GM23248 (cell line): ENCODE measurements around the gene PTPRT. TPM values are rescaled to one million over a fixed set of nuclear protein-coding genes. Genes with fewer than 3 reads are reported as not detected.

ENCODE experiments used
- DNase-seq: peaks from one replicate; pipeline ENCODE4 v3.0.0-alpha.2; 2015
- H2AFZ ChIP-seq: fragments of 200-600 bp; sonication (generic); 2 replicates; pipeline ENCODE4 v1.6.1; 2016; ENCODE audit warnings: antibody characterized with exemption
- H3F3A ChIP-seq: fragments of 200-600 bp; sonication (generic); 2 replicates; pipeline ENCODE4 v1.6.1; 2016; ENCODE audit warnings: mild to moderate bottlenecking, antibody characterized with exemption, mixed run types; ENCODE audit not compliant: insufficient read depth
- H3K27ac ChIP-seq: fragments of 200-600 bp; sonication (generic); 2 replicates; pipeline ENCODE4 v1.5.1; 2016; ENCODE audit warnings: mild to moderate bottlenecking
- H3K27me3 ChIP-seq: fragments of 200-600 bp; sonication (generic); replicated peaks from 2 replicates; pipeline ENCODE4 v1.6.1; 2016; ENCODE audit warnings: mild to moderate bottlenecking; ENCODE audit not compliant: insufficient read depth
- H3K36me3 ChIP-seq: fragments of 200-600 bp; sonication (generic); 2 replicates; pipeline ENCODE4 v1.6.1; 2016; ENCODE audit warnings: low read depth, mild to moderate bottlenecking
- H3K4me1 ChIP-seq: fragments of 200-600 bp; sonication (generic); 2 replicates; pipeline ENCODE4 v1.6.1; 2016; ENCODE audit warnings: mild to moderate bottlenecking; ENCODE audit not compliant: insufficient read depth
- H3K4me2 ChIP-seq: fragments of 200-600 bp; sonication (generic); one replicate; pipeline ENCODE4 v1.6.1; 2016; ENCODE audit warnings: mild to moderate bottlenecking; ENCODE audit not compliant: unreplicated experiment
- H3K4me3 ChIP-seq: fragments of 200-600 bp; sonication (generic); 2 replicates; pipeline ENCODE4 v1.5.1; 2016; ENCODE audit warnings: mild to moderate bottlenecking
- H3K79me2 ChIP-seq: fragments of 200-600 bp; sonication (generic); 2 replicates; pipeline ENCODE4 v1.6.1; 2016; ENCODE audit warnings: mild to moderate bottlenecking; ENCODE audit not compliant: insufficient read depth
- H3K9ac ChIP-seq: fragments of 200-600 bp; sonication (generic); 2 replicates; pipeline ENCODE4 v1.6.1; 2016; ENCODE audit warnings: mild to moderate bottlenecking
- H3K9me2 ChIP-seq: fragments of 200-600 bp; sonication (generic); 2 replicates; pipeline ENCODE4 v1.6.1; 2016; ENCODE audit warnings: mixed run types, mild to moderate bottlenecking, moderate library complexity; ENCODE audit not compliant: insufficient read depth
- H3K9me3 ChIP-seq: fragments of 200-600 bp; sonication (generic); one replicate; pipeline ENCODE4 v1.6.1; 2017; ENCODE audit warnings: low read depth
- H4K20me1 ChIP-seq: fragments of 200-600 bp; sonication (generic); 2 replicates; pipeline ENCODE4 v1.6.0; 2016; ENCODE audit not compliant: insufficient read depth
- EZH2 ChIP-seq: fragments of 200-600 bp; sonication (generic); IDR thresholded peaks from 2 replicates; pipeline ENCODE4 v1.6.1; 2018; ENCODE audit warnings: antibody characterized with exemption, mild to moderate bottlenecking; ENCODE audit not compliant: insufficient read depth, poor library complexity, severe bottlenecking
- EZH2phosphoT487 ChIP-seq: fragments of 200-600 bp; sonication (generic); IDR thresholded peaks from 2 replicates; pipeline ENCODE4 v1.6.1; 2018; ENCODE audit warnings: antibody characterized with exemption, moderate library complexity, mild to moderate bottlenecking, low read depth; ENCODE audit not compliant: insufficient read depth
- WGBS, 2 experiments: methylation state at CpG; one replicate each; pipeline ENCODE4 v1.1.6; 2015 to 2017; ENCODE audit warnings: low lambda C conversion rate in 2 of 2, low coverage in 1 of 2; ENCODE audit errors: missing lambda C conversion rate in 2 of 2; 5-methylcytosine and 5-hydroxymethylcytosine counted together
- in situ Hi-C: fragments of 300-500 bp; cut with MboI; formaldehyde crosslinking; loops from 2 replicates; pipeline ENCODE4 v1.15.0; 2020
- polyA plus RNA-seq: library from polyadenylated mRNA; unstranded; fragments of >200 nt; fragmentation: Nextera tagmentation; extraction: Ambion mirVana; gene quantifications from 2 replicates; pipeline ENCODE4 v1.2.1, GENCODE V29; 2016
- total RNA-seq: library from RNA; depleted of rRNA; stranded (reverse); fragments of >200 nt; shearing (Covaris generic); gene quantifications from 2 replicates; pipeline ENCODE4 v1.2.3, GENCODE V29; 2014

Gene PTPRT
- total and polyA plus RNA-seq, 2 experiments from 2014 or later, result not detected

DNA sequence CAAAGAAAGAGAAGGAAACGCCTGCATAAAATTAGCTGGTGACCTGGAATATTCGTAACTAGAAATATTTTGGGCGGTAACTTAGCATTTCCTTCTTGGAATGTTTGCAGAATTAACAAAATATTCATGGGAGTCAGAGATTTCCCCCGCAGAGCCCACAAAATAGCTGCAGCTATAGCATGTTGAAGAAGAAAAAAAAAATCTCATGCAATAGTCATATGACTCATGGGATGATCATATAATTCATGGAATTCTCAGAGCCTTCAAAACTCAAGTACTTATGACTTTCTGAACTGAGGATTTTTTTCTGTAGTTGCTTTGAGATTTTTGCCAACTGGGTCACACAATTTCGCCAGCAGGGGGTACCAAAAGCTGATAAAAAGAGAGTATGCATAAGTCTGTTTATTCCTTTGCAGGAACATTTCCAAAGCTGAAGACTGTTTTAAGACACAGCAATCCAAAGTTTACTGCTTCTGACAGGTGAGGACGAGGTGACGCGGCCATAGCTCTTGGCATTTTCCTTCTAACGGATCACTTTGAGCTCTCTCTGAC, 985.5 kb downstream of the PTPRT start:
- Histone ChIP-seq H3K27ac (no peak overlapping the region), H3K79me2 (no peaks in the 10 kb centered on the region), H3K4me2 (no peak overlapping the region), H4K20me1 (no peaks in the 10 kb centered on the region), H3K9me3 (no peaks in the 10 kb centered on the region), H3K27me3 (no peaks in the 10 kb centered on the region), H3K4me1 (no peaks in the 10 kb centered on the region), H3K36me3 (no peaks in the 10 kb centered on the region), H3K9me2 (no peaks in the 10 kb centered on the region), H3K9ac (no peak overlapping the region), H3F3A (no peaks in the 10 kb centered on the region), H2AFZ (no peak overlapping the region), H3K4me3 (no peak overlapping the region)
- no peak for TF ChIP-seq EZH2phosphoT487
- TF ChIP-seq EZH2, result no peak
- in situ Hi-C loops, result no loop called here
- 20 to 26% methylated on average over 9 of the region's 9 CpGs for WGBS, 2 experiments
- DNase-seq, result no peak

DNA sequence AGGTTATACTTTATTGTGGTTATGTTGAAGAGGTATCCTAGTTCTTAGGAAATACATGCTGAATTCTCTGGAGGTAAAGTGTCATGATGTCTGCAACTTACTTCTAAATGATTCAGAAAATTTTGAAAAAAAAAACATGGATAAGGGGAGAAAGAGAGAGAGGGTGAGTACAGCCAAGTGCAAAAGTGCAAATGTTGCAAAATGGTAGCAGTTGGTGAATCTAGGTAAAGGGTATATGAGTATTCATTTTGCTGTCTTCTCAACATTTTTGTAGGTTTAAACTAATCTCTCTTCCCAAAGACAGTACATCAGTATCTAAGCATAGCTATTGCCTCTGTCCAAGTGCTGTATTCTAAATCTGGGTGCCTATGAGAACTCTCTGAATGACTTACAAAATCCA, 992.1 kb downstream of the PTPRT start:
- in situ Hi-C loops, result no loop called here
- no peaks in the 10 kb centered on the region for H3K9me3 ChIP-seq
- H3K4me2 ChIP-seq, result no peak overlapping the region

DNA sequence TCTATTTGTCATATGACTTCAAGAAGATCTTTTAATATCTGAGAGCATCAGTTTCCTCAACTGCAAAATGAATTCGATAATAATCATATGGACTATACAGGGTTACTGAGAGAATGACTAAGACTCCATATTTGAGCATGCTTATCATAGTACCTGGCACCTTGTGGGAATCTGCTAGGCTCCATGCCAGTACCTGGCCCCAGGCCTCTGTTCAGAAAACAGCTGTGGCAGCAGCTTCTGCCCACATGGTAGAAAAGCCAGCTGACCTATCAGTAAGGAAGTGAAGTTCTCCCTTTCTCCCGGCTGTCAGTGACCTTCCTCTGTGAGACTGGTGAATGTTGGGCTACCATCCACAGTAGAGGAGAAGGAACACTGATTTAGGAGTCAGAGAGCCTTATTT, 996.6 kb downstream of the PTPRT start:
- Histone ChIP-seq H3K36me3 (no peaks in the 10 kb centered on the region), H3K79me2 (no peaks in the 10 kb centered on the region), H3F3A (no peaks in the 10 kb centered on the region), H2AFZ (no peak overlapping the region), H3K27me3 (no peaks in the 10 kb centered on the region), H3K9me3 (no peaks in the 10 kb centered on the region), H3K9ac (no peak overlapping the region), H3K4me1 (no peaks in the 10 kb centered on the region), H4K20me1 (no peaks in the 10 kb centered on the region), H3K27ac (no peak overlapping the region), H3K4me3 (no peak overlapping the region), H3K9me2 (no peaks in the 10 kb centered on the region), H3K4me2 (no peak overlapping the region)
- in situ Hi-C loops, result no loop called here
- TF ChIP-seq EZH2 (no peak), EZH2phosphoT487 (no peak)
- DNase-seq, result no peak
- WGBS, 2 experiments, result 18 to 20% methylated on average over 2 of the region's 2 CpGs

More for the DNA sequence above, 992.1 kb downstream of the PTPRT start:
- H3K4me3 ChIP-seq, result no peak overlapping the region
- no peak overlapping the region for H3K27ac ChIP-seq
- no peaks in the 10 kb centered on the region for H3F3A ChIP-seq
- H4K20me1 ChIP-seq, result no peaks in the 10 kb centered on the region
- TF ChIP-seq EZH2, result no peak
- TF ChIP-seq EZH2phosphoT487, result no peak
- no peak overlapping the region for H2AFZ ChIP-seq
- no peaks in the 10 kb centered on the region for H3K36me3 ChIP-seq
- H3K27me3 ChIP-seq, result no peaks in the 10 kb centered on the region
- no peak overlapping the region for H3K9ac ChIP-seq
- DNase-seq, result no peak
- H3K79me2 ChIP-seq, result no peaks in the 10 kb centered on the region
- no peaks in the 10 kb centered on the region for H3K4me1 ChIP-seq
- H3K9me2 ChIP-seq, result no peaks in the 10 kb centered on the region

DNA sequence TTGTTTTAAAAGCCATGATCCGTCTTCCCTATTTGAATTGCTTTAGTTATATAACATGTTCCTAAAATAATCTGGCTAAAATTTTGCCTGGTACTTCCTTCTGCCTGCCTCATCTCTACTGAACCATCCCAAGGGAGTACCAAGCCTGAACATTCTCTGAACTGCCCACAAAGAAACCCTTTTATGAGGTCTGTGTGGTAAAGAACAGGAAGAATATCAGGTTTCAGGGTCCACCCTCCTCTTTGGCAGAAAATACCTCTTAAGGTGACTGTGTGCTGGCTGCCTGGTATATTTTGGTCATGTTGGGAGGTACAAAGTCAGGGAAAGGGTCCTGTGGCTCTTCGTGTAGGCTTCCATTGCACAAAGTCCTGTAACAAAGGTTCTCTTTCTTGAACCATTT, 997.4 kb downstream of the PTPRT start:
- Histone ChIP-seq H2AFZ (no peak overlapping the region), H3K79me2 (no peaks in the 10 kb centered on the region), H3K4me3 (no peak overlapping the region), H3K9me3 (no peaks in the 10 kb centered on the region), H3K9me2 (no peaks in the 10 kb centered on the region), H3K4me1 (no peaks in the 10 kb centered on the region), H3K27me3 (no peaks in the 10 kb centered on the region), H3K4me2 (no peak overlapping the region), H3F3A (no peaks in the 10 kb centered on the region), H3K9ac (no peak overlapping the region), H4K20me1 (no peaks in the 10 kb centered on the region), H3K36me3 (no peaks in the 10 kb centered on the region), H3K27ac (no peak overlapping the region)
- 3 to 17% methylated on average over 2 of the region's 2 CpGs for WGBS, 2 experiments
- DNase-seq, result no peak
- no peak for TF ChIP-seq EZH2phosphoT487
- TF ChIP-seq EZH2, result no peak
- in situ Hi-C loops, result no loop called here

DNA sequence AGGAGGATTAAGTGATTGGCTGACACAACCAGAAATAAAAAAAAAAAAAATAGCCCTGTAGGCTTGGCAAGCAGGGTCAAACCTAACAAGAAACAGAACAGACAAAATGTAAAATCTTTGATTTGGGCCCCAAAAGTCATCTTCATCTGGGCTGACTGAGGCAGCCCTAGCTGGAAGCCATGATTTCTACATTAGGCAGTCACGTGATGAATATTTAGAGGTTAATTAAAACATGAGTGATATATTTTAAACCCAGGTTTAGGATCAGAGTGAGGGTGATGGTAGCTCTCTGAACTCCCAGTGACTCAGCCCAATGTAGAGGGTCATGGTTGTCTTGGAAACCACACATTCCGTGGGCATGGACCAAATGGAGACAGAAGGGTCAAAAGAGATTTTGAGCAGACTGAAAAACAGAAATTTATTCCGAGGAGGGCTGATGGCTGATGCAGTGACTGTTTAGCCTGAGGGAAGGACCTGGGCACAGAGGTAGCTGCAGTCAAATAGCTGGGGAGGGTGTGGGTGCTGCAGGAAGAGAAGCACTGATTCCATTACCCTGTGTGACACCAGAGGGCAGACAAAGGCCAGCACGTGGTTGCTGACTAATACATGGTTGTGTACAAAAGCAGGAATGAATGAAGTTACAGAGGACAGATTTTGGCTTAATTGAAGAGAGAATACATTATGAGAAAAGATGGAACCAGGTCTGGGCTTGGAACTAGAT, 998.4 kb downstream of the PTPRT start:
- H2AFZ ChIP-seq, result no peak overlapping the region
- no peaks in the 10 kb centered on the region for H3K27me3 ChIP-seq
- no peak overlapping the region for H3K4me2 ChIP-seq
- H3K9me3 ChIP-seq, result no peaks in the 10 kb centered on the region
- 16 to 18% methylated on average over 4 of the region's 4 CpGs for WGBS, 2 experiments
- in situ Hi-C loops, result no loop called here
- H3K27ac ChIP-seq, result no peak overlapping the region
- no peaks in the 10 kb centered on the region for H3K36me3 ChIP-seq
- H3K9ac ChIP-seq, result no peak overlapping the region
- H3K4me1 ChIP-seq, result no peaks in the 10 kb centered on the region
- no peaks in the 10 kb centered on the region for H3K79me2 ChIP-seq
- no peak for TF ChIP-seq EZH2
- no peak for TF ChIP-seq EZH2phosphoT487
- H4K20me1 ChIP-seq, result no peaks in the 10 kb centered on the region
- H3K9me2 ChIP-seq, result no peaks in the 10 kb centered on the region
- no peaks in the 10 kb centered on the region for H3F3A ChIP-seq
- DNase-seq, result no peak
- H3K4me3 ChIP-seq, result no peak overlapping the region
